GM23338 (cell line): ENCODE data around the gene KIF21A. TPM values are rescaled to one million over a fixed set of nuclear protein-coding genes. Genes with fewer than 3 reads are reported as not detected.

Experiments used
- ATAC-seq: fragments of 200-7000 bp; cut with Tn5 transposase; 3 replicates; pipeline ENCODE4 v1.9.1; 2020
- DNase-seq: peaks from one replicate; pipeline ENCODE4 v3.0.0-alpha.2; 2015; ENCODE audit warnings: low spot score
- H2AFZ ChIP-seq: fragments of 200-600 bp; sonication (generic); 2 replicates; pipeline ENCODE4 v1.8.0; 2016; ENCODE audit warnings: antibody characterized with exemption, mild to moderate bottlenecking, moderate library complexity
- H3F3A ChIP-seq: fragments of 200-600 bp; sonication (generic); replicated peaks from 2 replicates; pipeline ENCODE4 v1.8.0; 2017; ENCODE audit warnings: antibody characterized with exemption, mixed run types, low read depth
- H3K27ac ChIP-seq: fragments of 200-600 bp; sonication (generic); 2 replicates; pipeline ENCODE4 v1.6.1; 2016; ENCODE audit warnings: low read depth
- H3K27me3 ChIP-seq: fragments of 200-600 bp; sonication (generic); 2 replicates; pipeline ENCODE4 v1.8.0; 2016; ENCODE audit warnings: mild to moderate bottlenecking, mixed run types, moderate library complexity; ENCODE audit not compliant: insufficient read depth
- H3K36me3 ChIP-seq: fragments of 200-600 bp; sonication (generic); 2 replicates; pipeline ENCODE4 v1.8.0; 2016; ENCODE audit warnings: mild to moderate bottlenecking; ENCODE audit not compliant: insufficient read depth
- H3K4me1 ChIP-seq: fragments of 200-600 bp; sonication (generic); 2 replicates; pipeline ENCODE4 v1.8.0; 2016; ENCODE audit warnings: mild to moderate bottlenecking, moderate library complexity; ENCODE audit not compliant: insufficient read depth
- H3K4me2 ChIP-seq: fragments of 200-600 bp; sonication (generic); 2 replicates; pipeline ENCODE4 v1.7.1; 2017; ENCODE audit warnings: mixed run types
- H3K4me3 ChIP-seq: fragments of 200-600 bp; sonication (generic); 2 replicates; pipeline ENCODE4 v1.6.1; 2016; ENCODE audit warnings: mixed run types
- H3K79me2 ChIP-seq: fragments of 200-600 bp; sonication (generic); replicated peaks from 2 replicates; pipeline ENCODE4 v1.8.0; 2017; ENCODE audit warnings: mild to moderate bottlenecking; ENCODE audit not compliant: insufficient read depth
- H3K9me2 ChIP-seq: fragments of 200-600 bp; sonication (generic); 2 replicates; pipeline ENCODE4 v1.8.0; 2017; ENCODE audit not compliant: insufficient read depth
- H4K20me1 ChIP-seq: fragments of 200-600 bp; sonication (generic); replicated peaks from 2 replicates; pipeline ENCODE4 v1.8.0; 2017; ENCODE audit warnings: mild to moderate bottlenecking; ENCODE audit not compliant: insufficient read depth
- H3K27ac Mint-ChIP-seq: 2 replicates; pipeline ENCODE4 v1.8.0; 2020; ENCODE audit warnings: inconsistent platforms, mild to moderate bottlenecking, moderate library complexity, mixed read lengths
- H3K27me3 Mint-ChIP-seq: 3 replicates; pipeline ENCODE4 v1.8.0; 2022; ENCODE audit warnings: low read depth, mild to moderate bottlenecking, moderate library complexity, mixed read lengths, inconsistent platforms; ENCODE audit not compliant: insufficient read depth, poor library complexity
- H3K36me3 Mint-ChIP-seq: 3 replicates; pipeline ENCODE4 v1.8.0; 2021; ENCODE audit warnings: low read depth, mild to moderate bottlenecking, inconsistent platforms, moderate library complexity, mixed read lengths
- H3K4me1 Mint-ChIP-seq: 3 replicates; pipeline ENCODE4 v1.8.0; 2020; ENCODE audit warnings: mild to moderate bottlenecking, inconsistent platforms, mixed read lengths
- H3K4me3 Mint-ChIP-seq: 3 replicates; pipeline ENCODE4 v1.8.0; 2021; ENCODE audit warnings: moderate library complexity, mild to moderate bottlenecking, inconsistent platforms, mixed read lengths
- H3K9me3 Mint-ChIP-seq: 3 replicates; pipeline ENCODE4 v1.8.0; 2020; ENCODE audit warnings: moderate library complexity, mild to moderate bottlenecking, inconsistent platforms, mixed read lengths
- CREB1 ChIP-seq: fragments of 250-450 bp; sonication (Bioruptor Pico); IDR thresholded peaks from 2 replicates; pipeline ENCODE4 v1.5.0; 2020; ENCODE audit warnings: low read depth, mild to moderate bottlenecking, moderate library complexity
- EZH2phosphoT487 ChIP-seq: fragments of 200-600 bp; sonication (generic); IDR thresholded peaks from one replicate; pipeline ENCODE4 v1.8.1; 2018; ENCODE audit warnings: antibody characterized with exemption; ENCODE audit not compliant: unreplicated experiment
- JUNB ChIP-seq: IDR thresholded peaks from one replicate; pipeline ENCODE4 v1.6.1; 2016; ENCODE audit warnings: antibody characterized with exemption; ENCODE audit not compliant: unreplicated experiment
- NANOG ChIP-seq: IDR thresholded peaks from 2 replicates; pipeline ENCODE4 v1.6.1; 2016; ENCODE audit warnings: antibody characterized with exemption, borderline replicate concordance
- STAT1 ChIP-seq: IDR thresholded peaks from one replicate; pipeline ENCODE4 v1.6.1; 2016; ENCODE audit warnings: antibody characterized with exemption; ENCODE audit not compliant: unreplicated experiment
- ZNF114 ChIP-seq: fragments of 250-450 bp; sonication (Bioruptor Pico); IDR thresholded peaks from 2 replicates; pipeline ENCODE4 v1.5.0; 2020; ENCODE audit warnings: mild to moderate bottlenecking, moderate library complexity
- ZNF331 ChIP-seq: fragments of 250-450 bp; sonication (Bioruptor Pico); IDR thresholded peaks from 2 replicates; pipeline ENCODE4 v1.5.0; 2020; ENCODE audit warnings: low read depth, mild to moderate bottlenecking, moderate library complexity
- polyA plus RNA-seq: library from polyadenylated mRNA; unstranded; fragments of >200 nt; fragmentation: Nextera tagmentation; extraction: Ambion mirVana; gene quantifications from 2 replicates; pipeline ENCODE4 v1.2.1, GENCODE V29; 2016
- total RNA-seq: library from RNA; depleted of rRNA; stranded (reverse); fragments of >200 nt; shearing (Covaris generic); gene quantifications from 2 replicates; pipeline ENCODE4 v1.2.3, GENCODE V29; 2014
- TF ChIP-seq, protein P1 (sequence below): IDR thresholded peaks from one replicate; pipeline ENCODE4 v1.6.1; 2018; ENCODE audit warnings: antibody characterized with exemption; ENCODE audit not compliant: unreplicated experiment
- TF ChIP-seq, protein P2 (sequence below): fragments of 250-450 bp; sonication (Bioruptor Pico); IDR thresholded peaks from 2 replicates; pipeline ENCODE4 v1.5.0; 2020; ENCODE audit warnings: mild to moderate bottlenecking, moderate library complexity

KIF21A gene
- total and polyA plus RNA-seq, 2 experiments from 2014 or later: 28.8 to 32.0 TPM

DNA sequence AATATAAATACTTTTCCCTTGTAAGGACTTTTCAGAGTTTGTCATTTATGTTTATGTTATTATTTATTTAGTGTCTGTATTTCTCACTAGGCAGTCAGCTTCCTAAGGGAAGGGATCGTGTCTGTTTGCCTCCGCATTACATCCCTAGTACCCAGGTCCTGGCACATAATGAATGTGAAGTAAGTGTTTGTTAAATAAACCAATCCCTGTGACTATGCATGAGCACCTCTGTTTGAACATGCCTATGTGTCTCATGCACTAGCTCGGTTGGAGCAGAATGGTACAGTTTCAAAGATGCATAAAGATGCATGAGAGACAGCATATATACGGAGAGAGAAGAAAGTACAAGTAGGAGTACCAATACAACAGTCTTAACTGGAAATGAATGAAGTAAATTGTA, 99.3 kb downstream of the KIF21A start:
- Histone ChIP-seq H3K79me2 (no peaks in the 10 kb centered on the region), H3K36me3 (no peaks in the 10 kb centered on the region; the same call in 1 of the 2 replicates), H3K27me3 (no peaks in the 10 kb centered on the region), H3K27ac (no peak overlapping the region), H3K4me3 (no peak overlapping the region), H3K4me2 (no peak overlapping the region), H3F3A (no peaks in the 10 kb centered on the region), H2AFZ (no peak overlapping the region), H3K9me2 (no peaks in the 10 kb centered on the region), H4K20me1 (no peaks in the 10 kb centered on the region), H3K4me1 (0 out of 2 replicates have a peak, but pooled peaks cover 6% of the 10 kb centered on the region)
- TF ChIP-seq, protein P1, sequence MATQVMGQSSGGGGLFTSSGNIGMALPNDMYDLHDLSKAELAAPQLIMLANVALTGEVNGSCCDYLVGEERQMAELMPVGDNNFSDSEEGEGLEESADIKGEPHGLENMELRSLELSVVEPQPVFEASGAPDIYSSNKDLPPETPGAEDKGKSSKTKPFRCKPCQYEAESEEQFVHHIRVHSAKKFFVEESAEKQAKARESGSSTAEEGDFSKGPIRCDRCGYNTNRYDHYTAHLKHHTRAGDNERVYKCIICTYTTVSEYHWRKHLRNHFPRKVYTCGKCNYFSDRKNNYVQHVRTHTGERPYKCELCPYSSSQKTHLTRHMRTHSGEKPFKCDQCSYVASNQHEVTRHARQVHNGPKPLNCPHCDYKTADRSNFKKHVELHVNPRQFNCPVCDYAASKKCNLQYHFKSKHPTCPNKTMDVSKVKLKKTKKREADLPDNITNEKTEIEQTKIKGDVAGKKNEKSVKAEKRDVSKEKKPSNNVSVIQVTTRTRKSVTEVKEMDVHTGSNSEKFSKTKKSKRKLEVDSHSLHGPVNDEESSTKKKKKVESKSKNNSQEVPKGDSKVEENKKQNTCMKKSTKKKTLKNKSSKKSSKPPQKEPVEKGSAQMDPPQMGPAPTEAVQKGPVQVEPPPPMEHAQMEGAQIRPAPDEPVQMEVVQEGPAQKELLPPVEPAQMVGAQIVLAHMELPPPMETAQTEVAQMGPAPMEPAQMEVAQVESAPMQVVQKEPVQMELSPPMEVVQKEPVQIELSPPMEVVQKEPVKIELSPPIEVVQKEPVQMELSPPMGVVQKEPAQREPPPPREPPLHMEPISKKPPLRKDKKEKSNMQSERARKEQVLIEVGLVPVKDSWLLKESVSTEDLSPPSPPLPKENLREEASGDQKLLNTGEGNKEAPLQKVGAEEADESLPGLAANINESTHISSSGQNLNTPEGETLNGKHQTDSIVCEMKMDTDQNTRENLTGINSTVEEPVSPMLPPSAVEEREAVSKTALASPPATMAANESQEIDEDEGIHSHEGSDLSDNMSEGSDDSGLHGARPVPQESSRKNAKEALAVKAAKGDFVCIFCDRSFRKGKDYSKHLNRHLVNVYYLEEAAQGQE: no peak
- TF ChIP-seq ZNF114 (CRISPR knock-in tag): no peak
- no peak for TF ChIP-seq STAT1
- TF ChIP-seq EZH2phosphoT487: no peak
- H3K27me3 Mint-ChIP-seq: no peaks in the 10 kb centered on the region
- no peak overlapping the region for H3K4me3 Mint-ChIP-seq
- peaks cover 13% of the 10 kb centered on the region for H3K4me1 Mint-ChIP-seq
- DNase-seq (no peak), ATAC-seq (no peak)
- H3K9me3 Mint-ChIP-seq: no peaks in the 10 kb centered on the region
- no peak overlapping the region for H3K27ac Mint-ChIP-seq
- peaks cover 19% of the 10 kb centered on the region for H3K36me3 Mint-ChIP-seq

DNA sequence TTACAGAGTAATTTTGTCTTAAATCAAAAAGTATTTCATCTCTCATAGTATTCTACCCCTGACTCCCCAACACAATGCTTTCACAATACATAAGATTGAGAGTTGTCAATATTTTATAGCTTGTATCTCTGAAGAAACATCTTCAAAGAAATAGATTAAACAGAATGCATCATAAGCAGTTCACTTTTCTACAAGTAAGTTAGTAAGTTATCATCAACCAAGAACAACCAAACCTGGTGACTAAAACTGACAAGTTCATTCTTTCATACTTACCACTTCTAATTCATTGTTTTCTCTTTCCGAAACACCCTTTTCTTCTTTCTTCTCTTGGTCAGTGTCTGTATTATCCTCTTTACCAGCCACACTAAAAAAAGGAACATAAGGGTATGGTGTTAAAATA, 101.2 kb downstream of the KIF21A start:
- no peak for ATAC-seq
- H3K79me2 ChIP-seq: no peaks in the 10 kb centered on the region
- TF ChIP-seq, protein P2, sequence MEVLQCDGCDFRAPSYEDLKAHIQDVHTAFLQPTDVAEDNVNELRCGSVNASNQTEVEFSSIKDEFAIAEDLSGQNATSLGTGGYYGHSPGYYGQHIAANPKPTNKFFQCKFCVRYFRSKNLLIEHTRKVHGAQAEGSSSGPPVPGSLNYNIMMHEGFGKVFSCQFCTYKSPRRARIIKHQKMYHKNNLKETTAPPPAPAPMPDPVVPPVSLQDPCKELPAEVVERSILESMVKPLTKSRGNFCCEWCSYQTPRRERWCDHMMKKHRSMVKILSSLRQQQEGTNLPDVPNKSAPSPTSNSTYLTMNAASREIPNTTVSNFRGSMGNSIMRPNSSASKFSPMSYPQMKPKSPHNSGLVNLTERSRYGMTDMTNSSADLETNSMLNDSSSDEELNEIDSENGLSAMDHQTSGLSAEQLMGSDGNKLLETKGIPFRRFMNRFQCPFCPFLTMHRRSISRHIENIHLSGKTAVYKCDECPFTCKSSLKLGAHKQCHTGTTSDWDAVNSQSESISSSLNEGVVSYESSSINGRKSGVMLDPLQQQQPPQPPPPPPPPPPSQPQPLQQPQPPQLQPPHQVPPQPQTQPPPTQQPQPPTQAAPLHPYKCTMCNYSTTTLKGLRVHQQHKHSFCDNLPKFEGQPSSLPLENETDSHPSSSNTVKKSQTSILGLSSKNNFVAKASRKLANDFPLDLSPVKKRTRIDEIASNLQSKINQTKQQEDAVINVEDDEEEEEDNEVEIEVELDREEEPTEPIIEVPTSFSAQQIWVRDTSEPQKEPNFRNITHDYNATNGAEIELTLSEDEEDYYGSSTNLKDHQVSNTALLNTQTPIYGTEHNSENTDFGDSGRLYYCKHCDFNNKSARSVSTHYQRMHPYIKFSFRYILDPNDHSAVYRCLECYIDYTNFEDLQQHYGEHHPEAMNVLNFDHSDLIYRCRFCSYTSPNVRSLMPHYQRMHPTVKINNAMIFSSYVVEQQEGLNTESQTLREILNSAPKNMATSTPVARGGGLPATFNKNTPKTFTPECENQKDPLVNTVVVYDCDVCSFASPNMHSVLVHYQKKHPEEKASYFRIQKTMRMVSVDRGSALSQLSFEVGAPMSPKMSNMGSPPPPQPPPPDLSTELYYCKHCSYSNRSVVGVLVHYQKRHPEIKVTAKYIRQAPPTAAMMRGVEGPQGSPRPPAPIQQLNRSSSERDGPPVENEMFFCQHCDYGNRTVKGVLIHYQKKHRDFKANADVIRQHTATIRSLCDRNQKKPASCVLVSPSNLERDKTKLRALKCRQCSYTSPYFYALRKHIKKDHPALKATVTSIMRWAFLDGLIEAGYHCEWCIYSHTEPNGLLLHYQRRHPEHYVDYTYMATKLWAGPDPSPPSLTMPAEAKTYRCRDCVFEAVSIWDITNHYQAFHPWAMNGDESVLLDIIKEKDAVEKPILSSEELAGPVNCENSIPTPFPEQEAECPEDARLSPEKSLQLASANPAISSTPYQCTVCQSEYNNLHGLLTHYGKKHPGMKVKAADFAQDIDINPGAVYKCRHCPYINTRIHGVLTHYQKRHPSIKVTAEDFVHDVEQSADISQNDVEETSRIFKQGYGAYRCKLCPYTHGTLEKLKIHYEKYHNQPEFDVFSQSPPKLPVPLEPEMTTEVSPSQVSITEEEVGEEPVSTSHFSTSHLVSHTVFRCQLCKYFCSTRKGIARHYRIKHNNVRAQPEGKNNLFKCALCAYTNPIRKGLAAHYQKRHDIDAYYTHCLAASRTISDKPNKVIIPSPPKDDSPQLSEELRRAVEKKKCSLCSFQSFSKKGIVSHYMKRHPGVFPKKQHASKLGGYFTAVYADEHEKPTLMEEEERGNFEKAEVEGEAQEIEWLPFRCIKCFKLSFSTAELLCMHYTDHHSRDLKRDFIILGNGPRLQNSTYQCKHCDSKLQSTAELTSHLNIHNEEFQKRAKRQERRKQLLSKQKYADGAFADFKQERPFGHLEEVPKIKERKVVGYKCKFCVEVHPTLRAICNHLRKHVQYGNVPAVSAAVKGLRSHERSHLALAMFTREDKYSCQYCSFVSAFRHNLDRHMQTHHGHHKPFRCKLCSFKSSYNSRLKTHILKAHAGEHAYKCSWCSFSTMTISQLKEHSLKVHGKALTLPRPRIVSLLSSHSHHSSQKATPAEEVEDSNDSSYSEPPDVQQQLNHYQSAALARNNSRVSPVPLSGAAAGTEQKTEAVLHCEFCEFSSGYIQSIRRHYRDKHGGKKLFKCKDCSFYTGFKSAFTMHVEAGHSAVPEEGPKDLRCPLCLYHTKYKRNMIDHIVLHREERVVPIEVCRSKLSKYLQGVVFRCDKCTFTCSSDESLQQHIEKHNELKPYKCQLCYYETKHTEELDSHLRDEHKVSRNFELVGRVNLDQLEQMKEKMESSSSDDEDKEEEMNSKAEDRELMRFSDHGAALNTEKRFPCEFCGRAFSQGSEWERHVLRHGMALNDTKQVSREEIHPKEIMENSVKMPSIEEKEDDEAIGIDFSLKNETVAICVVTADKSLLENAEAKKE (CRISPR knock-in tag): no peak
- TF ChIP-seq EZH2phosphoT487 (no peak), ZNF331 (CRISPR knock-in tag) (no peak), ZNF114 (CRISPR knock-in tag) (no peak), CREB1 (no peak), JUNB (no peak), NANOG (no peak)
- TF ChIP-seq, protein P1: no peak

More for the DNA sequence above, 101.2 kb downstream of the KIF21A start:
- H3K4me3 Mint-ChIP-seq: no peak overlapping the region
- H3K27me3 Mint-ChIP-seq: no peaks in the 10 kb centered on the region
- Histone ChIP-seq H3K9me2 (no peaks in the 10 kb centered on the region), H4K20me1 (no peaks in the 10 kb centered on the region), H3K27me3 (no peaks in the 10 kb centered on the region), H3K36me3 (no peaks in the 10 kb centered on the region; the same call in 1 of the 2 replicates), H3K4me2 (no peak overlapping the region), H3K4me1 (no peaks in the 10 kb centered on the region), H3K4me3 (no peak overlapping the region), H3K27ac (no peak overlapping the region), H2AFZ (no peak overlapping the region), H3F3A (no peaks in the 10 kb centered on the region)
- peaks cover 20% of the 10 kb centered on the region for H3K36me3 Mint-ChIP-seq
- H3K9me3 Mint-ChIP-seq: no peaks in the 10 kb centered on the region
- H3K27ac Mint-ChIP-seq: no peak overlapping the region
- no peak for DNase-seq
- H3K4me1 Mint-ChIP-seq: peaks cover 7% of the 10 kb centered on the region
